Activated naive CD4-positive, alpha-beta T cell treated with anti-CD3 and anti-CD28 coated beads, Interleukin-2, amount 50 U/mL, for 72 hours (primary cell): ENCODE measurements around the gene ZNF302. TPM values are rescaled to one million over a fixed set of nuclear protein-coding genes. Genes with fewer than 3 reads are reported as not detected.
"Not testable (repeated sequence)": the region's sequence is repeated elsewhere in the genome, so short reads cannot be mapped to it uniquely, and the experiment has no call there.

ENCODE experiments used
- ATAC-seq, 2 donors: fragments of 150-1000 bp; cut with Tn5 transposase; 2 replicates each; pipeline ENCODE4 v1.10.0; 2021; ENCODE audit warnings: mild to moderate bottlenecking in 2 of 2, moderate library complexity in 2 of 2
- DNase-seq, 2 donors: peaks; one replicate each; pipeline ENCODE4 v3.0.0; 2021 to 2022; ENCODE audit warnings: low spot score in 2 of 2
- H3K27ac Mint-ChIP-seq, 2 donors: one replicate each; pipeline ENCODE4 v1.8.0; 2022; ENCODE audit warnings: mild to moderate bottlenecking in 2 of 2, mixed read lengths in 2 of 2
- H3K36me3 Mint-ChIP-seq, 2 donors: one replicate each; pipeline ENCODE4 v1.8.0; 2022; ENCODE audit warnings: mixed read lengths in 2 of 2
- H3K9me3 Mint-ChIP-seq, 2 donors: one replicate each; pipeline ENCODE4 v1.8.0; 2022; ENCODE audit warnings: mixed read lengths in 2 of 2
- total RNA-seq, 2 donors: library from RNA; stranded (reverse); gene quantifications; one replicate each; pipeline ENCODE4 v1.2.3, GENCODE V29; 2022

The ZNF302 gene
- total RNA-seq, 2 donors from 2014 or later: 9.2 to 15.3 TPM

DNA sequence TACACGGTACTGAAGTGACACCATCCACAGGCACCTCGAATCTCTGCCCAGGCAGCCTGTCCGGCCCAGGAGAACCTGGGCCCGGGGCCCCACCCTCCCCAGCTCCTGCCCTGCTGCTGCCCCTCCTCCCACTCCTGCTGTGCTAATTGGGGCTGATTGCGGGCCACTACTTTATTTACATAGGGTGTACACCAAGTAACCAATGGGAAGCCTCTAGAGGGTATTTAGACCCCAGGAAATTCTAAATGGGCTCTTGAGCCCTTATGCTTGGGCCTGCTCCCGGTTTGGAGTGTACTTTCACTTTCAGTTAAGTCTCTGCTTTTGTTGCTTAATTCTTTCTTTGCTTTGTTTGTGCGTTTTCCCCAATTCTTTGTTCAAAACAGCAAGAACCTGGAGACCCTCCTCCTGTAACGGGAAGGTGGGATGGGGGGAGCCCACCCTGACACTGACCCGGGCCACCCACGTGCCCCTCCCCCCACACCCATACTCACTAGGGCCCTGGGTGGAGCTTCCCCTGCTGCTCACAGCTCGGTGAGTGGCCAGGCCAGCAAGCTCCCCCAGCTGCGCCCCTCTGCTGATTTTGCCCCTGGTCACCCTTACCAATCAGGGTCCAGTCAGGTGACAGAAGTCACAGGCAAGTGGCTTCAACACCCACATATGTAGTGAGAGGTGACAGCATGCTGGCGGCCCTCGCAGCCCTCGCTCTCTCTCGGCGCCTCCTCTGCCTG is 10.0 kb upstream of the ZNF302 start:
- ATAC-seq (peak in 1 of 2 donors; percentile 26), DNase-seq (no peak)
- Mint-ChIP-seq H3K27ac (peak overlapping the region in 1 of 2 donors; percentile 47), H3K36me3 (no peaks in the 10 kb centered on the region), H3K9me3 (peaks cover 0 to 3% of the 10 kb centered on the region in 2 donors)

DNA sequence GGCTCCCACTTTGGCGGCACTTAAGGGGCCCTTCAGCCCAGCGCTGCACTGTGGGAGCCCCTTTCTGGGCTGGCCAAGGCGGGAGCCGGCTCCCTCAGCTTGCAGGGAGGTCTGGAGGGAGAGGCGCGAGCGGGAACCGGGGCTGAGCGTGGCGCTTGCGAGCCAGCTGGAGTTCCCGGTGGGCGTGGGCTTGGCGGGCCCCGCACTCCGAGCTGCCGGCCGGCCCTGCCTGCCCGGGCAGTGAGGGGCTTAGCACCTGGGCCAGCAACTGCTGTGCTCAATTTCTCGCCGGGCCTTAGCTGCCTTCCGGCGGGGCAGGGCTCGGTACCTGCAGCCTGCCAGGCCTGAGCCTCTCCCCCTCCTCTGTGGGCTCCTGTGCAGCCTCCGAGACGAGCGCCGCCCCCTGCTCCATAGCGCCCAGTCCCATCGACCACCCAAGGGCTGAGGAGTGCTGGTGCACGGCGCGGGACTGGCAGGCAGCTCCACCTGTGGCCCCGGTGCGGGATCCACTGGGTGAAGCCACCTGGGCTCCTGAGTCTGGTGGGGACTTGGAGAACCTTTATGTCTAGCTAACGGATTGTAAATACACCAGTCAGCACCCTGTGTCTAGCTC is 9.3 kb upstream of the ZNF302 start:
- not testable (repeated sequence) for DNase-seq, H3K9me3 Mint-ChIP-seq, ATAC-seq, H3K36me3 Mint-ChIP-seq
- H3K27ac Mint-ChIP-seq: peak overlapping the region in 1 of 2 donors; percentile 47

DNA sequence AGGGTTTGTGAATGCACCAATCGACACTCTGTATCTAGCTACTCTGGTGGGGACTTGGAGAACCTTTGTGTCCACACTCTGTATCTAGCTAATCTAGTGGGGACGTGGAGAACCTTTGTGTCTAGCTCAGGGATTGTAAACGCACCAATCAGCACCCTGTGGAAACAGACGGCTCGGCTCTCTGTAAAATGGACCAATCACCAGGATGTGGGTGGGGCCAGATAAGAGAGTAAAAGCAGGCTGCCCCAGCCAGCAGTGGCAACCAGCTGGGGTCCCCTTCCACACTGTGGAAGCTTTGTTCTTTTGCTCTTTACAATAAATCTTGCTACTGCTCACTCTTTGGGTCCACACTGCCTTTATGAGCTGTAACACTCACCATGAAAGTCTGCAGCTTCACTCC is 8.8 kb upstream of the ZNF302 start:
- not testable (repeated sequence) for DNase-seq, H3K36me3 Mint-ChIP-seq, H3K9me3 Mint-ChIP-seq, ATAC-seq
- peak overlapping the region in 1 of 2 donors; percentile 29 for H3K27ac Mint-ChIP-seq

DNA sequence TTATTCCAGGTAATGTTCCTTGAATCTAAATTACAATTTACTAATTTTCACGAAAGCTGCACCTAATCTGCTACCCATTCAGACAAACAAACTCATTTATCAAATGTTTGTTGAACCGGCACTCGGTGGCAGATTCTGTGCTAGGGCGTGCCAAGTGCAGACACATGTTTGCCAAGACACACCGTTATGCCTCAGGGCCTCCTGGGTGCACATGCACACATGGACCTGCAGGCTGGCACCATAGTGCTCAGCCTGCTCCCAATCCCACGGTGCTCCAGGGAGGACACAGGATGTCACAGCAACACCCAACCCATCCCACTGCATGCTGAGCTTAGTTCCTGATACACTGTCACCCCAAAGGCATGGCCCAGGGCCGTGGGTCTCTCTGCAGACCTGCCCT is 8.2 kb upstream of the ZNF302 start:
- peak overlapping the region in 1 of 2 donors; percentile 29 for H3K27ac Mint-ChIP-seq
- ATAC-seq: no peak

DNA sequence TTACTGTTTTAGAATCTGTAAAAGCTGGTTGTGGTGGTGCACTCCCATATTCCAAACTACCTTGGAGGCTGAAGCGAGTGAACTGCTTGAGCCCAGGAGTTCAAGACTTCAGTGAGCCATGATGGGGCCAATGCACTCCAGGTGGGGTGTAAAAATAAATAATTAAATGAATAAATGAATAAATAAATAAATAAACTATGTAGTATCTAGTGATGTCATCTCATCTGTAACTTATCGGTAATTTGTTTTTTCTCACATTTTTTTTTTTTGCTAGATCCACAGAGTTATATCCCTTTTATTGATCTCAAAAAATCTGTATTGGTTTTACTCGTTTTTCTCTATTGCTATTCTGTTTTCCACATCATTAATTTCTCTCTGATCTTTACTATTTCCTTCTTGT is 5.5 kb upstream of the ZNF302 start:
- H3K9me3 Mint-ChIP-seq: peaks cover 2 to 5% of the 10 kb centered on the region in 2 donors
- ATAC-seq (no peak), DNase-seq (no peak)
- peaks cover 9 to 17% of the 10 kb centered on the region in 2 donors for H3K36me3 Mint-ChIP-seq
- no peak overlapping the region for H3K27ac Mint-ChIP-seq

More for the DNA sequence above, 8.2 kb upstream of the ZNF302 start:
- DNase-seq: no peak
- H3K36me3 Mint-ChIP-seq: peaks cover 0 to 5% of the 10 kb centered on the region in 2 donors
- H3K9me3 Mint-ChIP-seq: peaks cover 0 to 2% of the 10 kb centered on the region in 2 donors

DNA sequence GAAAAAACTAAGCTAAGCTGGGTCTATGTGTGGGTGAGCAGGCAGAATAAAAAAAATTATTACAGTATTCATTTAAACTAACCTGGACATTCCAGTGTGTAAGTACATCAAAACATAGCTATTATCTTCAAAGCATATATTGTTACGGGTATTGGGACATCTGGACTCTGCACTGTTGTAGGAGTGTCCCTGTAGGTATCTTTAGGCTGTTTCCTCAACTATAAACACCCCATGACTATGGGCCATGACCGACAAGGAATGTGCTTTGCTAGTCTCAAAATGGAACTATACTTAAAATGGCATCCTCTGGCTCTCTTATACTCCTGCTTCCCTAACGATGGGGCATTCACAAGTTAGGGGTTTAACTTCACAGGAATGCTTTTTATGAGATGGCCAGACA is 3.9 kb upstream of the ZNF302 start:
- Mint-ChIP-seq H3K27ac (no peak overlapping the region), H3K36me3 (peaks cover 13 to 26% of the 10 kb centered on the region in 2 donors), H3K9me3 (peaks cover 2 to 5% of the 10 kb centered on the region in 2 donors)
- DNase-seq (no peak), ATAC-seq (no peak)

DNA sequence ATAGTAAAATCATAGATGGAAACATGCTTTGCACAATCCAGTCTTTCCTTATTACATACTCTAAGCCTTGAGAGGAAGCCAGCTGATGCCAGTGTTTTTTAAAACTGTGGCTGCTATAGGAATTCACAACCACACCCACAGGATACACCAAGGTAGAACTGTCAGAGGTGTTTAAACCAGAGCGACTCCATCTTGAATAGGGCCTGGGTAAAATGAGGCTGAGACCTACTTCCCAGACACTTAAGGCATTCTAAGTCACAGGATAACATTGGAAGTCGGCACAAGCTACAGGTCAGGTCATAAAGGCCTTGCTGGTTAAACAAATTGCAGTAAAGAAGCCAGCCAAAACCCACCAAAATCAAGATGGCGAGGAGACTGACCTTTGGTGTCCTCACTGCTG is 2.2 kb upstream of the ZNF302 start:
- Mint-ChIP-seq H3K9me3 (peaks cover 9 to 14% of the 10 kb centered on the region in 2 donors), H3K36me3 (peaks cover 29 to 42% of the 10 kb centered on the region in 2 donors), H3K27ac (no peak overlapping the region)
- DNase-seq (no peak), ATAC-seq (no peak)

DNA sequence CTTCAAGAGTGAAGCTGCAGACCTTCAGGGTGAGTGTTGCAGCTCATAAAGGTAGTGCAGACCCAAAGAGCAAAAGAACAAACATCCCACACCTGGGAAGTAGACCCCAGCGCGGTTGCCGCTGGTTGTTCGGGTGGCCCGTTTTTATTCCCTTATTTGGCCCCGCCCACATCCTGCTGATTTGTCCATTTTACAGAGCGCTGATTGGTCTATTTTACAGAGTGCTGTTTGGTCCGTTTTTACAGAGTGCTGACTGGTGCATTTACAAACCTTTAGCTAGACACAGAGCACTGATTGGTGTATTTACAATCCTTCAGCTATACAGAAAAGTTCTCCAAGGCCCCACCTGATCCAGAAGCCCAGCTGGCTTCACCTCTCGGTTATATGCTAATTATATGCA is 1.6 kb upstream of the ZNF302 start:
- H3K27ac Mint-ChIP-seq: no peak overlapping the region
- DNase-seq (no peak), ATAC-seq (no peak)
- H3K36me3 Mint-ChIP-seq: peaks cover 36 to 49% of the 10 kb centered on the region in 2 donors
- peaks cover 9 to 21% of the 10 kb centered on the region in 2 donors for H3K9me3 Mint-ChIP-seq

DNA sequence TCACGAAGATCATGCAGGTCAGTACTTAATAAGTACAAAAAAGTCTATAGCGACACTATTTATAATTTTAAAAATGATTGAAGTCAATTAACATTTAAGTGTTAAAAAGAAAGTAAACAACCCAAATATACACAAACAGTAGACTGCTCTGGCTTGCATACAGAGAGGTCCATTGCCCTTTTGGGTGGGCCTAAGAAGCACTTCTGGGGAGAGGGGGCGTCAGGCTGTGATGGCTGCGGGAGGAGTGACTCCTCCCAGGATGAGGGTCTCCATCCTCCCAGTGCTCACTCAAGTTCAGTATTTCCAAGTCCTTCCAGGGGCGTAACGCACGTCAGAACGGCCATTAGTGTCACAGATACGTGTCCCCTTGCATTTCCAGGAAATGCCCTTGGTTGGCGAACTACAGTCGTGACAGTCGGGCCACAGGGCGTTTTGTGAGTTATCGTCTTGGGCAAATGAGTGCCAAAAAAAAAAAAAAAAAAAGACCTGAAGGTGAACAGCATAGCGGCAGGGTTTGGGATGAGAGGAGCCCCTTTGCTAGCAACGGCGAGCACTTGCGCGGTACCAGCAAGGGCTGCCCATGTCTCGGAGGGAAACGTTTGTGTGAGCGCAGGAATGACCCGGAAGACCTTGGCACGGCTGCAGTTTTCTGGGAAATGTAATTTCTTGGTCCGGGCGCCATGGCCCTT is 637 bp upstream of the ZNF302 start, which contains the start of gene SCGB2B2:
TSS of gene SCGB2B2 (minus strand) at position 463 of the 689 bp plus-strand sequence. CDS start 82,596 bp downstream, outside the sequence.
- H3K9me3 Mint-ChIP-seq: peaks cover 9 to 21% of the 10 kb centered on the region in 2 donors
- DNase-seq (peak in 1 of 2 donors; percentile 62), ATAC-seq (peak; percentile 41 to 75)
- peaks cover 45 to 56% of the 10 kb centered on the region in 2 donors for H3K36me3 Mint-ChIP-seq
- H3K27ac Mint-ChIP-seq: peak within 1 kb of the TSS; percentile 98

DNA sequence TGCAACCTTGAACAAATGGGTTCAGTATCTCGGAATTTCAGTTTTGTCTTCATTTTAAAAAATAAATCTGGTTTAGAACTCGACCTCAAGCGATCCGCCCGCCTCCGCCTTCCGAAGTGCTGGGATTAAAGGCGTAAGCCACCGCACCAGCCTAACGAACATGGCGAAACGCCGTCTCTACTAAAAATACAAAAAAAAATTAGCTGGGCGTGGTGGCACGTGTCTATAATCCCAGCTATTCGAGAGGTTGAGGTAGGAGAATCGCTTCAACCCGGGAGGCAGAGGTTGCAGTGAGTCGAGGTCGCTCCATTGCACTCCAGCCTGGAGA is 571 bp downstream of the ZNF302 start:
- peaks cover 11 to 29% of the 10 kb centered on the region in 2 donors for H3K9me3 Mint-ChIP-seq
- peaks cover 57 to 64% of the 10 kb centered on the region in 2 donors for H3K36me3 Mint-ChIP-seq
- peak overlapping the region; percentile 89 to 98 for H3K27ac Mint-ChIP-seq
- ATAC-seq (no peak), DNase-seq (no peak)

DNA sequence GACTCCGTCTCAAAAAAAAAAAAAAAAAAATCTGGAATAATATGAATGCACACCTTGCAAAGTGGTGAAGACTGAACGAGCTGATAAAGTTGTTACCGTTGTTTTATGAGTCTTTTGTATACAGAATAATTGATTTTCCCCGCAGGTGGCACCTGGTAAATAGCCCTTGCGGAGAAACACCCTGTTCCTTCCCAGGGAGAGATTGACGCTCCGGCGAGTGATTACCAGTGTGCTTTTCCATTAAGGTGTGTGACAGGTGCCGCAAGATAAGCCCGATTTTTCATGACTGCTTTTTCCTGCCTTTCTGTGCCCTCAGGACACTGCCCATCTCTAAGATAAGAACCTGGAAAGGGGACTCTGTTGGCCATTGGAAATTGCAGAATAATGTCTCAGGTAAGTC is 943 bp downstream of the ZNF302 start:
- peaks cover 61 to 66% of the 10 kb centered on the region in 2 donors for H3K36me3 Mint-ChIP-seq
- no peak for ATAC-seq
- no peak for DNase-seq
- H3K9me3 Mint-ChIP-seq: peaks cover 13 to 30% of the 10 kb centered on the region in 2 donors
- H3K27ac Mint-ChIP-seq: peak overlapping the region; percentile 89 to 98

DNA sequence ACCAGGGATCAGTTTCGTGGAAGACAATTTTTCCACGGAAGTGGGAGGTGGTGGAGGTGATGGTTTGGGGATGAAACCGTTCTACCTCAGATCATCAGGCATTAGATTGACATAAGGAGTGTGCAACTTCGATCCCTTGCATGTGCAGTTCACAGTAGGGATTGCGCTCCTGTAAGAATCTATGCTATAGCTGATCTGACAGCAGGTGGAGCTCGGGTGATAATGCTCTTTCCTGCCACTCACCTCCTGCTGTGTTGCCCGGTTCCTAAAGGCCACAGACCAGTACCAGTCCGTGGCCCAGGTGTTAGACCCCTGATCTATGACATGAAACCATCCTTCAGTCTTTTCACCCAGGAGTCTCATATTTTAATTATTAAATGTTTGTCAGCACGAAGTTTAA is 4.0 kb downstream of the ZNF302 start:
- Mint-ChIP-seq H3K36me3 (peaks cover 75 to 85% of the 10 kb centered on the region in 2 donors), H3K27ac (no peak overlapping the region), H3K9me3 (peaks cover 30% of the 10 kb centered on the region in 2 donors)
- DNase-seq (no peak), ATAC-seq (no peak)

DNA sequence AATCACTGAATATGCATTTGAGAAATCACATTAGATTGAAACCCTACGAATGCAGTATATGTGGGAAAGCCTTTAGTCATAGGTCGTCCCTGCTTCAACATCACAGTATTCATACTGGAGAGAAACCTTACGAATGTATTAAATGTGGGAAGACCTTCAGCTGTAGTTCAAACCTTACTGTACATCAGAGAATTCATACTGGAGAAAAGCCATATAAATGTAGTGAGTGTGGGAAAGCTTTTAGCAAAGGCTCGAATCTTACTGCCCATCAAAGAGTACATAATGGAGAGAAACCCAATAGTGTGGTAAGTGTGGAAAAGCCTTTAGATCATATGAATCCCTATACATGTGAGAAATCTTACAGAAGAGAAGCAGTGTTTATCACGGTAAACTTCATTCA is 7.8 kb downstream of the ZNF302 start:
- H3K27ac Mint-ChIP-seq, ATAC-seq, DNase-seq: not testable (repeated sequence)
- H3K9me3 Mint-ChIP-seq: peaks cover 42 to 43% of the 10 kb centered on the region in 2 donors
- H3K36me3 Mint-ChIP-seq: peaks cover 53 to 60% of the 10 kb centered on the region in 2 donors

DNA sequence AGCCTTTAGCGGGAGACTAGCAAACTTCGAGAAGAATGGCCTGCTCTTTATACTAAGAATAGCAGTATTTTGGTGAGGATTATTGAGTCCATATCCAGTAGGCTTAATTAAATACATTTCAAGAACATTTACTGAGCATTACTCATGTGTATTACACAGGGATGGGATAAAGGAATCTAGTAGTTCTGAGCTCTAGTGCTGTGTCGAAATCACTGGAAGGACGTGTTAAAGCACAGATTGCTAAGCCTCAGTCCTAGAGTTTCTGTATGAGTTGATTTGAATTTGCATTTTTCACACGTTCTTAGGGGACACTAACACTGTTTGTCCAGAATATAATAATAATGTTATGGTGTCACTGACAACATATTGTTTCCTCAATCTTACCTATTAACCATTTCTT is 9.0 kb downstream of the ZNF302 start:
- peaks cover 37 to 47% of the 10 kb centered on the region in 2 donors for H3K9me3 Mint-ChIP-seq
- ATAC-seq (no peak), DNase-seq (no peak)
- peaks cover 48% of the 10 kb centered on the region in 2 donors for H3K36me3 Mint-ChIP-seq
- no peak overlapping the region for H3K27ac Mint-ChIP-seq

DNA sequence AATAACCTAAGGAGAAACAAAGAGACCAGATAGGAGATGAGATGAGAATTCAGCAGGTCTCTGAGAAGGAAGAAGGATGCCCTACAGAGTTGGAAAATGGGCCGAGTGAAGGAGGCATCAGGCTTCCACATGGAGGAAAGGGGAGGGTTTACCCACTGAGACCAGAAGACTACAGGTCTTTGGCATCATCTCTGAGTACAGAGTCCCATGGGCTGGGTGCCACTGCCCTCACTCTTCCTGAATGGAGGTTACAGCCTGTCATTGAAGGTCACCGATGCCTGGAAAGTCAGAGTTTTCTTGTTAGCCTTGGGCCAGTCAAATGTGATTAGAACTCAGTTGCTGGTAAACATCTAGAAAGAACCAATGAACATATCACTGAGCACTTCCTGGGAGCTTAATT is 9.9 kb downstream of the ZNF302 start:
- DNase-seq: no peak
- peaks cover 38 to 49% of the 10 kb centered on the region in 2 donors for H3K9me3 Mint-ChIP-seq
- H3K27ac Mint-ChIP-seq: no peak overlapping the region
- no peak for ATAC-seq
- H3K36me3 Mint-ChIP-seq: peaks cover 39 to 43% of the 10 kb centered on the region in 2 donors

DNA sequence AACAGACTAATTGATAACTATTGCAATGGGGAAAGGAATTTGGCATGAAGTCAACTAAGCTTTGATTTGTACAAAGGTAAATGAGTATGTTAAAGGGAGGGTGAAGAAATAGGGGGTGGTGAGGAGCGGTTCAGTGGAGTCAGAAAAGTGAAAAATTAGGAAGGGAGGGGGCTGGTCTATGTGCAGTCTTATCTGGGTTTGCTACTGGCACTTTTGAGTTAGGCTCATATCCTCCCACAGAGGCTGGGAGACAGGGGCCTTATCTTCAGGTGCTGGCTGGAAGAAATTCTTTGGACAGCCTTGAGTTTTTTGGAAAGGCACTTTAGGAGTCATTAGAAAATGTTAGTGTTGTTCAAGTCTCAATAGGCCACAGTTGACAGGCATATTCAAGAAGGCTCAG is 11.1 kb downstream of the ZNF302 start:
- H3K36me3 Mint-ChIP-seq: peaks cover 27 to 39% of the 10 kb centered on the region in 2 donors
- no peak overlapping the region for H3K27ac Mint-ChIP-seq
- peaks cover 34 to 44% of the 10 kb centered on the region in 2 donors for H3K9me3 Mint-ChIP-seq
- DNase-seq: no peak
- no peak for ATAC-seq

DNA sequence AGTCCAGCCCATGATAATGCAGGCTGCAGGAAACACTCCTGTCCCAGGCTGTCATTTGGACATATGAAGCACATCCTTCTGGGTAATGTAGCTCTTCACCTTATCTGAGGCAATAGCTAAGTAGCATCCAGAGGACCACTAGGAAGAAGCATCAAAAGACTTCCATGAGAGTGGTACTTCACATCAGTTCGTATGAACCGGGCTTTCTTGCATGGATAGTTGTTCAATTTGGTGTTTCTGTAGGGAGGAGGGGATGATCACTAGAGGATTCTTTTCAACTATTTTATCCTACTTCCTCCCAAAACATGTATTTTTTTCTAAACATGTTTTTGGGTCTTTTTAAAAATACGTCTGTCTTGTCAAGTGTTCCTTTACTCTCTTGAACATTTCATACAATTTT is 12.9 kb downstream of the ZNF302 start:
- Mint-ChIP-seq H3K36me3 (peaks cover 9 to 30% of the 10 kb centered on the region in 2 donors), H3K9me3 (peaks cover 30 to 33% of the 10 kb centered on the region in 2 donors), H3K27ac (no peak overlapping the region)
- ATAC-seq (no peak), DNase-seq (no peak)
